H1 (cell line): ENCODE results near the gene LDLRAD4. TPM values are rescaled to one million over a fixed set of nuclear protein-coding genes. Genes with fewer than 3 reads are reported as not detected.

Experiments
- HDAC2 ChIP-seq, 2 experiments: fragments of 300-600 bp in 1 of 2; sonication (generic) in 1 of 2; IDR thresholded peaks; 2 replicates each; pipeline ENCODE4 v1.6.1; 2011 to 2012; ENCODE audit warnings: low read depth in 2 of 2, low read length in 2 of 2, mild to moderate bottlenecking in 2 of 2, moderate library complexity in 2 of 2, borderline replicate concordance in 1 of 2, inconsistent platforms in 1 of 2
- PHF8 ChIP-seq: fragments of 200-600 bp; sonication (generic); conservative IDR thresholded peaks from 2 replicates; pipeline ENCODE4 v1.7.1; 2012; ENCODE audit warnings: low read depth, mild to moderate bottlenecking, inconsistent platforms, low read length, moderate library complexity
- RAD21 ChIP-seq, 2 experiments: IDR thresholded peaks in 1 of 2; conservative IDR thresholded peaks in 1 of 2; 2 replicates each; pipeline ENCODE4 v1.6.1; 2011; ENCODE audit warnings: low read depth in 2 of 2, low read length in 2 of 2, improper control_type of control experiment in 1 of 2, inconsistent platforms in 1 of 2, mild to moderate bottlenecking in 1 of 2, moderate library complexity in 1 of 2
- SUZ12 ChIP-seq: fragments of 200-600 bp; sonication (generic); IDR thresholded peaks from 2 replicates; pipeline ENCODE4 v1.6.1; 2012; ENCODE audit warnings: mild to moderate bottlenecking, inconsistent platforms, low read length, moderate library complexity, mixed read lengths
- TAF7 ChIP-seq: optimal IDR thresholded peaks from 2 replicates; pipeline ENCODE3; 2011; ENCODE audit warnings: low read depth, mild to moderate bottlenecking, inconsistent platforms, low read length, moderate library complexity, borderline replicate concordance
- polyA plus RNA-seq, 7 experiments: library from polyadenylated mRNA; depleted of rRNA in 3 of 7; stranded (reverse) in 5 of 7; unstranded in 2 of 7; fragments of >200 nt in 5 of 7; fragments of 200-250 nt in 2 of 7; gene quantifications; 1 replicate in 5 of 7; 2 replicates in 1 of 7; 4 replicates in 1 of 7; pipeline versions ENCODE4 v1.2.1 to v1.2.3, GENCODE V29; 2011 to 2013; ENCODE audit warnings: missing spikeins in 2 of 7, mixed read lengths in 2 of 7
- total RNA-seq: library from RNA; stranded (reverse); fragmentation: NEBNext Ultra II Directional; extraction: Animal tissue kit (Norgen Biotek cat#: 25700); gene quantifications from 2 replicates; pipeline ENCODE4 v1.2.1, GENCODE V29; 2021
- TF ChIP-seq, protein P1 (sequence below): fragments of 300-600 bp; sonication (generic); IDR thresholded peaks from 2 replicates; pipeline ENCODE4 v1.7.1; 2012; ENCODE audit warnings: low read length, moderate library complexity, mild to moderate bottlenecking, inconsistent platforms; ENCODE audit not compliant: insufficient replicate concordance
- TF ChIP-seq, protein P2 (sequence below): IDR thresholded peaks from 2 replicates; pipeline ENCODE4 v1.6.1; 2012; ENCODE audit warnings: low read length, inconsistent platforms

Gene LDLRAD4
- total and polyA plus RNA-seq, 2 of the 8 experiments (the other 6 are each of a cell fraction or from before 2014, with no cell fraction given) = 0.77 to 1.4 TPM

DNA sequence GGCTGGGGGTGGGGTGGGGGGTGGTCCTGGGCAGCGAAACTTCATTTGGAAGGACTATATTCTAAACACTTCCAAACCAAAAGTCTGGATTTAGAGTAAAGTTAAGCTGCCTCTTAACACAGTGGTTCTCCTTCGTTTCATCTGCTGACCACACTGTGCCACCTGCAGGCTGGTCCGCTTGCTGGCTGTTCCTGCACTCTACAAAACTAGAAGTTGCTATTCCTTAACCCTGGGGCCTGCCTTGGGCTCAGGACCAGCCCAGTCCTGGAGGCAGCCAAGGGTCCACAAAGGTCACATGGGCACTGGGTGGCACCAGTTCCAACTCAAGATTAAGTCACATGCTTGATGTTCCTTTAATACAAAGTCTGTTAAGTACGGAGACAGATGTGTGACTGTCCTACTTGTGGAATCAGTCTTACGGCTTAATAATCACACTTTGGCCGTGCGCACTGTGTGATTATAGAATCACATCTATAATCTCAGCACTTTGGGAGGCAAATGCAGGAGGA is 312.4 kb downstream of the LDLRAD4 start (continued):
- TF ChIP-seq, protein P1, sequence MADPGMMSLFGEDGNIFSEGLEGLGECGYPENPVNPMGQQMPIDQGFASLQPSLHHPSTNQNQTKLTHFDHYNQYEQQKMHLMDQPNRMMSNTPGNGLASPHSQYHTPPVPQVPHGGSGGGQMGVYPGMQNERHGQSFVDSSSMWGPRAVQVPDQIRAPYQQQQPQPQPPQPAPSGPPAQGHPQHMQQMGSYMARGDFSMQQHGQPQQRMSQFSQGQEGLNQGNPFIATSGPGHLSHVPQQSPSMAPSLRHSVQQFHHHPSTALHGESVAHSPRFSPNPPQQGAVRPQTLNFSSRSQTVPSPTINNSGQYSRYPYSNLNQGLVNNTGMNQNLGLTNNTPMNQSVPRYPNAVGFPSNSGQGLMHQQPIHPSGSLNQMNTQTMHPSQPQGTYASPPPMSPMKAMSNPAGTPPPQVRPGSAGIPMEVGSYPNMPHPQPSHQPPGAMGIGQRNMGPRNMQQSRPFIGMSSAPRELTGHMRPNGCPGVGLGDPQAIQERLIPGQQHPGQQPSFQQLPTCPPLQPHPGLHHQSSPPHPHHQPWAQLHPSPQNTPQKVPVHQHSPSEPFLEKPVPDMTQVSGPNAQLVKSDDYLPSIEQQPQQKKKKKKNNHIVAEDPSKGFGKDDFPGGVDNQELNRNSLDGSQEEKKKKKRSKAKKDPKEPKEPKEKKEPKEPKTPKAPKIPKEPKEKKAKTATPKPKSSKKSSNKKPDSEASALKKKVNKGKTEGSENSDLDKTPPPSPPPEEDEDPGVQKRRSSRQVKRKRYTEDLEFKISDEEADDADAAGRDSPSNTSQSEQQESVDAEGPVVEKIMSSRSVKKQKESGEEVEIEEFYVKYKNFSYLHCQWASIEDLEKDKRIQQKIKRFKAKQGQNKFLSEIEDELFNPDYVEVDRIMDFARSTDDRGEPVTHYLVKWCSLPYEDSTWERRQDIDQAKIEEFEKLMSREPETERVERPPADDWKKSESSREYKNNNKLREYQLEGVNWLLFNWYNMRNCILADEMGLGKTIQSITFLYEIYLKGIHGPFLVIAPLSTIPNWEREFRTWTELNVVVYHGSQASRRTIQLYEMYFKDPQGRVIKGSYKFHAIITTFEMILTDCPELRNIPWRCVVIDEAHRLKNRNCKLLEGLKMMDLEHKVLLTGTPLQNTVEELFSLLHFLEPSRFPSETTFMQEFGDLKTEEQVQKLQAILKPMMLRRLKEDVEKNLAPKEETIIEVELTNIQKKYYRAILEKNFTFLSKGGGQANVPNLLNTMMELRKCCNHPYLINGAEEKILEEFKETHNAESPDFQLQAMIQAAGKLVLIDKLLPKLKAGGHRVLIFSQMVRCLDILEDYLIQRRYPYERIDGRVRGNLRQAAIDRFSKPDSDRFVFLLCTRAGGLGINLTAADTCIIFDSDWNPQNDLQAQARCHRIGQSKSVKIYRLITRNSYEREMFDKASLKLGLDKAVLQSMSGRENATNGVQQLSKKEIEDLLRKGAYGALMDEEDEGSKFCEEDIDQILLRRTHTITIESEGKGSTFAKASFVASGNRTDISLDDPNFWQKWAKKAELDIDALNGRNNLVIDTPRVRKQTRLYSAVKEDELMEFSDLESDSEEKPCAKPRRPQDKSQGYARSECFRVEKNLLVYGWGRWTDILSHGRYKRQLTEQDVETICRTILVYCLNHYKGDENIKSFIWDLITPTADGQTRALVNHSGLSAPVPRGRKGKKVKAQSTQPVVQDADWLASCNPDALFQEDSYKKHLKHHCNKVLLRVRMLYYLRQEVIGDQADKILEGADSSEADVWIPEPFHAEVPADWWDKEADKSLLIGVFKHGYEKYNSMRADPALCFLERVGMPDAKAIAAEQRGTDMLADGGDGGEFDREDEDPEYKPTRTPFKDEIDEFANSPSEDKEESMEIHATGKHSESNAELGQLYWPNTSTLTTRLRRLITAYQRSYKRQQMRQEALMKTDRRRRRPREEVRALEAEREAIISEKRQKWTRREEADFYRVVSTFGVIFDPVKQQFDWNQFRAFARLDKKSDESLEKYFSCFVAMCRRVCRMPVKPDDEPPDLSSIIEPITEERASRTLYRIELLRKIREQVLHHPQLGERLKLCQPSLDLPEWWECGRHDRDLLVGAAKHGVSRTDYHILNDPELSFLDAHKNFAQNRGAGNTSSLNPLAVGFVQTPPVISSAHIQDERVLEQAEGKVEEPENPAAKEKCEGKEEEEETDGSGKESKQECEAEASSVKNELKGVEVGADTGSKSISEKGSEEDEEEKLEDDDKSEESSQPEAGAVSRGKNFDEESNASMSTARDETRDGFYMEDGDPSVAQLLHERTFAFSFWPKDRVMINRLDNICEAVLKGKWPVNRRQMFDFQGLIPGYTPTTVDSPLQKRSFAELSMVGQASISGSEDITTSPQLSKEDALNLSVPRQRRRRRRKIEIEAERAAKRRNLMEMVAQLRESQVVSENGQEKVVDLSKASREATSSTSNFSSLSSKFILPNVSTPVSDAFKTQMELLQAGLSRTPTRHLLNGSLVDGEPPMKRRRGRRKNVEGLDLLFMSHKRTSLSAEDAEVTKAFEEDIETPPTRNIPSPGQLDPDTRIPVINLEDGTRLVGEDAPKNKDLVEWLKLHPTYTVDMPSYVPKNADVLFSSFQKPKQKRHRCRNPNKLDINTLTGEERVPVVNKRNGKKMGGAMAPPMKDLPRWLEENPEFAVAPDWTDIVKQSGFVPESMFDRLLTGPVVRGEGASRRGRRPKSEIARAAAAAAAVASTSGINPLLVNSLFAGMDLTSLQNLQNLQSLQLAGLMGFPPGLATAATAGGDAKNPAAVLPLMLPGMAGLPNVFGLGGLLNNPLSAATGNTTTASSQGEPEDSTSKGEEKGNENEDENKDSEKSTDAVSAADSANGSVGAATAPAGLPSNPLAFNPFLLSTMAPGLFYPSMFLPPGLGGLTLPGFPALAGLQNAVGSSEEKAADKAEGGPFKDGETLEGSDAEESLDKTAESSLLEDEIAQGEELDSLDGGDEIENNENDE = no peak
- no peak for TF ChIP-seq TAF7
- no peak for TF ChIP-seq HDAC2 (IDR thresholded peaks at IDR 0.05; ENCODE audit: borderline replicate concordance in 1 of 2, low read depth in 2 of 2, low read length in 2 of 2)
- no peak for TF ChIP-seq SUZ12
- no peak for TF ChIP-seq PHF8
- TF ChIP-seq, protein P2, sequence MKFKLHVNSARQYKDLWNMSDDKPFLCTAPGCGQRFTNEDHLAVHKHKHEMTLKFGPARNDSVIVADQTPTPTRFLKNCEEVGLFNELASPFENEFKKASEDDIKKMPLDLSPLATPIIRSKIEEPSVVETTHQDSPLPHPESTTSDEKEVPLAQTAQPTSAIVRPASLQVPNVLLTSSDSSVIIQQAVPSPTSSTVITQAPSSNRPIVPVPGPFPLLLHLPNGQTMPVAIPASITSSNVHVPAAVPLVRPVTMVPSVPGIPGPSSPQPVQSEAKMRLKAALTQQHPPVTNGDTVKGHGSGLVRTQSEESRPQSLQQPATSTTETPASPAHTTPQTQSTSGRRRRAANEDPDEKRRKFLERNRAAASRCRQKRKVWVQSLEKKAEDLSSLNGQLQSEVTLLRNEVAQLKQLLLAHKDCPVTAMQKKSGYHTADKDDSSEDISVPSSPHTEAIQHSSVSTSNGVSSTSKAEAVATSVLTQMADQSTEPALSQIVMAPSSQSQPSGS = no peak
- TF ChIP-seq RAD21 (IDR thresholded peaks at IDR 0.05 in 1 of 2, conservative IDR thresholded peaks at IDR 0.05 in 1 of 2; ENCODE audit: low read depth in 2 of 2, low read length in 2 of 2) = peak; percentile 69 to 81
